Cerebellar cortex (tissue), 1 donor: ENCODE measurements around the gene NTSR2.
"Not testable (repeated sequence)": the region's sequence is repeated elsewhere in the genome, so short reads cannot be mapped to it uniquely, and the experiment has no call there.

Source experiments
- DNase-seq: peaks from one replicate; pipeline ENCODE4 v3.0.0-alpha.2; 2015; ENCODE audit warnings: low spot score

Gene NTSR2

DNA sequence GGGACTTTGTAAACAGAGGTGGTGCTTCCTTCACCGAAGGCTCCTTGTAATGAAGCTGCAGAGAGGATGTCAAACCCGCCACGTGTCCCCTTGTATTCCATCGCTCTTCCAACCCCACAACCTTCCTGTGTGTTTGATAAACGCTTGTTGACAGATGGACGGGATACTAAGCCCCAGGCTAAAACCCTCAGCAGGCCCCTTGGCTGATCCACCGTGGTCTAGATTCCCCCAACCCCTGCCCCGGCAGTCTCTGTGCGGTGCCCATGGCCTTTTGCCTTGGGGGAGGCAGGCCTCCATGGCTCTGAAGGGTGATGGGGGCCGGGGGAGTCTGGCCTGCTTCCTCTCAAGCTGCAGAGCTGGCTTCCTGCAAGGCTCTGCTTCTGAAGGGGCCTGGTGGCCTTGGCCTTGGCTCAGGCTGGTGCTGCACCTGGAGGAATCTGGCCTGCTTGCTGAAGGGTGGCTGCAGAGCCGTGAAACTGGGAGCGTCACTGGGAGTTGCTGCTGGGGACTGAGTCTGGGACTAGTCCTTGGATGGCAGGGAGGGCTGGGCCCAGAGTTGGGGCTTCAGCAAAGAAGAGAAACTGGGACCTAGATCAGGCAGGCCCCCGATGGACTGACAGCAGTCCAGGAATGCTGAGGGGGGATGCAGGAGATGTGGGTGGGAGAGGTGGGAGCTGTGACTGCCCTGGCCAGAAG, 9.6 kb upstream of the NTSR2 start:
- DNase-seq = peak; percentile 77

DNA sequence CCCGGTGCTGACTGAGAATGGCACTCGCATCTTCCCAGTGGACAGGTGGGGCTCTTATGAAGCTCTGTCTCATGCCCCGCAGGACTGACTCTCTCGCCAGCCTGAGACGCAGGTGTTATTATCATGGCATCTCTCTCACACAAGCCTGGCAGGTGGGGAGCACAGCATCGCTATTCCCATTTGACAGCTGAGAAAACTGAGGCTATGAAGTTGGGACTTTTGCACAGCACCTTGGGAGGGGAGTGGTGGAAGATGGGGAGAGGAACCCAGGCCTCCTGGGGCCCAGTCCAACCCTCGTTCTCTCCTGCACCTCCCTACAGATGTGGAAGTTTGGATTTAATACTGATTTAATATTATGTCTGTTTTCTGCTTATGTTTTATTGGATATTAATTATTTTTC, 9.0 kb upstream of the NTSR2 start:
- DNase-seq = no peak

DNA sequence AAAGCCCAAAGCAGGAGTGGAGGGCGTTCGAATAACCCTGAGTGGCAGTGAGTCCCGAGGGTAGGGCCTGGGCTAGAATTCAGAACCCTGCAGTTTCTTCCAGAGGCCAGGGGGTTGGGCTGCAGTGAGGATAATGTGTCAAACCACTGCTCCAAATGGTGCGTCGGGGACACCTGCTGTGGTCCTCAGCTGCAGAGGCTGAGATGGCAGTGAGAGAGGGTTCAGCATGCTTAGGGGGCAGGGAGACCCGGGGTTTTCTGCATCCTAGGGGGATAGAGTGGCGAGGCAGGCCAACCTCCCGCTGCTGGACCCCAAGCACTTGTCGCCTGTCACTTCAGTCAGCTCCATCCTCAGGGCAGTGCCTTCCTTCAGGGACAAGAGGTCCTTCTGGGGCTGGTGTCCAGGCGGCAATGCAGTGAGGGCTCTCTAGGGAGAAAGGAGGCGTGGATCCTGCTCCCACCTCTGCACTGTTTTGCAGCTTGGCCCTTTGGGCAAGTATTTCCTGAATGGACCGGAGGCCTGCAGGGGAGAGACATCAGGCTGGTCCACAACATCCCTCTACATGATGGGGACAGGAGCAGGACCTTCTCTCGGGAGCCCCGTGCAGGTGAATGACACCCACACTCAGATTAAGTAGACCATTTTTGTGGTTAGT, 8.4 kb upstream of the NTSR2 start:
- no peak for DNase-seq

DNA sequence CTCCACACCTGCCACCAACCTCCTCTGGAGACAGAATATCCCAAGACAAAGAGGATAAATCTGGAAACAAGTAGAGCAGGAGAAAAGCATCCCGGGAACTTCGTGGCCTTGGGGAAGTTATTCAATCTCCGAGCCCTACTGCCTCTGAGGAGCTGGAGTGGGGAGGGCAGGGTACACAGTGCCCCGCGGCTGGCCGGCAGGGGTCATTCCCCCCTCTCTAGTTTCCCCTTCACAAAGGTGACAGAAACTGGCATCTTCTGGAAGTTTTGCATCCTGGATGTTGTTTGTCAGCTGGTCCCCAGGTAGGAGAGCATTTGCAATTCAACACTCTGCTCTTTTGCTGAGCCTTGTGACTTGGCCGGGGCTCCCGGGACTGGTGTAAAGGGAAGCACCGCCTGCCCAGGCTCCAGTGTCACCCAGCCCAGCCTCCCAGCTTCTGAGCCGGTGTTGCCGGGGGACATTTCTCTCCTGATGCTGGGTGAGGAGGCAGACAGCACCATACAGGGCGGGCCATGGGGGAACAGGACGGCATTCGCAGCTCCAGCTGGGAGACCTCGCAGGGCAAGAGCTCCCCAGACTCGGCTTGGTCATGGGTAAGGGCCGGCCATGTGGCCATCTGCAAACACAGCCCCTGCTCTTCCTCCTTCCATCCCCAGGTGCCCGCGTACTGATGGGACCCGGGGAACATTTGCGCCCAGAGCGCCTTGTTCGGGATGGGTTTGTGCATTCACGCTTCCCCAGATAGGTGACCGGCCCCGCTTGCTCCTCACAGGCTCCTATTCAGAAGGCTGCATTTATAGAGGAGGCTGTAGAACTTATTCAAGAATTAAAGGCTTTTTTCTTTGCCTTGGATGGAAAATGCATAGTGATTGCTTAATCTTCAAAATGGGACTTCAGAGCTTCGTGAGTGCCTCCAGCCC, 7.4 kb upstream of the NTSR2 start:
- peak; percentile 62 for DNase-seq

DNA sequence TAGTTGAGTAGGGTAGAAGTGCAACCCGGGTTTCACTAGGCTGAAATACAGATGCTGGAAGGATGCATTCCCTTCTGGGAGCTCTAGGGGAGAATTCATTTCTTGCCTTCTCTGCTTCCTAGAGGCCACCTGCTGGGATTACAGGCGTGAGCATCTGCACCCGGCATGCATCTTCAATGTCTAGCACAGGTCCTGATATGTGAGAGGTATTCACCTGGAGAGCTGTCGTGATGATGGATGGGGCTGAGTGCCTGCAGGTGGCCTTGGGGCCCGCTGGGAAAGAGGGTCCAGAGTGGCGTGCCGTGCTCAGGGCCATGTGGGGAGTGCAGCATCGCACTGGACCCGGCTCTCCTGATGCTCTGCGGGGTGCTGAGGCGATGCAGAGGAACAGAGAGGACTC, 6.6 kb upstream of the NTSR2 start:
- DNase-seq = no peak

DNA sequence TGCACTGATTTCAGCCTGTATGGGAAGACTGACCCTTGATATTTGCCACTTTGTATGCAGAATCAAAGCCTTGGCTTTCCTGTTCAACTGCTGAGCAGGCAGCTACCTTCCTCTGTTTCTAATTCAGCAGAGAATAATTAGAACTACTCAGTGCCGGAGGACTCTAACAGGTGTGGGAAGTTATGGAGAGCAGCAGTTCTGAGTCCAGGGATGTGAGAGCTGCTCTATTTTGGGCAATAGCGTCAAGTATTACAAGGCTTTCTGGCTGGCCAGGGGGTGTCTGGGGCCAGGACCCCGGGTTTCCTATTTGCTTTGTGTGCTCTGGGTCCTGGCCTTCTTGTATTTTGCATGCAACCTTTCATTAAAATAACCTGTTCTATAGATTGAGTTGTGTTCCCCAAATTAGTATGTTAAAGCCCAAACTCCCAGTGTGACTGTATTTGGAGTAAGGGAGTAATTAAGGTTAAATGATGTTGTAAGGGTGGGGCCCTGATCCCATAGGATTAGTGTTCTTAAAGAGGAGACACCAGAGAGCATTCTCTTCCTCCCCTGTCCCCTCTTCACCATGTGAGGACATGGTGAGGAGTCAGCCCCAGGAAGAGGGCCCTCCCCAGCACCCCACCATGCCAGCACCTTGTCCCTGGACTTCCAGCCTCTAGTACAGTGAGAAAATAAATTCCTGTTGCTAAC, 5.6 kb upstream of the NTSR2 start:
- DNase-seq = no peak

DNA sequence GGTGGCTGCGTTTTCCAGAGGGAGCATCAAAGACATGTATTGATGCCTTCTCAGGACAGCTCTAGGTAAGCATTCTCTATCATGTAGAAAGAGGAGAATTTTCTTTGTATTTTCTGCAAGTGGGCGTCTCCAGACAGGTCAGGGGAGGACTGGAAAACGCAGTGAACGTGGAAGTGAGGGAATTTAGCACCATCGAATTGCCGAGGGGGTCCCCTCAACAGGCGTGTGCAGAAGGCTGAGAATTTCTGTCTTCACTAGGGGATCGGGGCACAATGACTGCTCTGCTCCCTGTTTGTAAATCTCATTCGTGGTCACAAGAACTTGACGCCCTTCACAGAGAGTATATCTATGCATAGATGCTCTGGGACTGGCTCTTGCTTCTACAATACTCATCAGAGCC, 5.0 kb upstream of the NTSR2 start:
- no peak for DNase-seq

DNA sequence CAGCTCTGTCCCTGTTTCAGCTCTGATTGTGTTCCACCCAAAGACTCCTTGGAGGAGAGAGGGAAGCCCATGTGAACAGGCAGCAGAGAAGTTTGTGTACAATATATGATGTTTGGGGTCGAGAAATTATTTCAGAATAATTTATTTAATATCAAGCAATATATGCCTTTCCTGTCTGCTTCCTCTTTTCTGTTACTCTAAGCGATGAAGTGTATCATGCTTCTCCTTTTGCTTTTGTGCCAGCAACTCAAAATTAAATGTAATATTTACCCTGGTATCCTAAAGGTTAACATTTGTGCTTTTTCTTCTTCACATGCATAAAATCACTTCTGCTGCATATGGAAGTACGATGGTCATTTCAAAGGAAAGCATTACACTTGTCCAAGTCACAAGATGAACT, 2.4 kb upstream of the NTSR2 start:
- no peak for DNase-seq

DNA sequence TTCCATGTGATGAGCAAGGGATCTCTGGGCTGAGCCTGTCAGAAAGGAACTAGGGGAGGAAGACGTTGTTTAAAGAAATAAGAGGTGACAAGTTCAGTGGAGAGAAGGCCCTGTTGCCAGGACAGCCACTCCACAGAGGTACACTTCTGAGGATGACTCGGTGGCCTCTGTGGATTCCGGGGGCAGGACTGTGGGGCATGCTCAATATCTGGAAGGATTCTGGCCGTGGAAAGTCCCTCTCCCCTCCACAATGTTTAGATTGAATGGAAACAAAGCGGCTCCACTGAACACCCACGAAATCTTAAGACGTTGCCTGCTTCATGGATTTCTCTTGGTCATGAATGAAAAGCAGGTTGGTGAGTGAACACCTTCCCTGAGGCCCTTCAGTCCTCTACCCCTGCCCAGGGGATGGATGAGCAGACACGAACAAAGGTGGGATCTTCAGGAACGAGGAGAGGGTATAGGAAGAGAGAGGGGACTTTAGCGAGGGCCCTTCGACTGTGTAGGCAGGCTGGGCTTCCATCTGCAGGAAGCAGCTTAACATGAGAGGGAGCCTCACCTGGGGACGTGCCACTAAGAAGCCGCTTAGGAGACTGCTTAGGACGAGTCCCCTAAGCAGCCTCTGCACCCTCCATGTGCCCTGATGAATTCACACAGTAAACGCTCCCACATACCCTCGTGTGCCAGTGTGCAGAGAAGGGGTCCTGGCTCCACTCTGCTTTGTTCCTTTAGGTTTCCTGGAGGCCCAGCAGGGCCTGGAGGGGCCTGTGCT, 1.9 kb downstream of the NTSR2 start:
- DNase-seq = no peak

DNA sequence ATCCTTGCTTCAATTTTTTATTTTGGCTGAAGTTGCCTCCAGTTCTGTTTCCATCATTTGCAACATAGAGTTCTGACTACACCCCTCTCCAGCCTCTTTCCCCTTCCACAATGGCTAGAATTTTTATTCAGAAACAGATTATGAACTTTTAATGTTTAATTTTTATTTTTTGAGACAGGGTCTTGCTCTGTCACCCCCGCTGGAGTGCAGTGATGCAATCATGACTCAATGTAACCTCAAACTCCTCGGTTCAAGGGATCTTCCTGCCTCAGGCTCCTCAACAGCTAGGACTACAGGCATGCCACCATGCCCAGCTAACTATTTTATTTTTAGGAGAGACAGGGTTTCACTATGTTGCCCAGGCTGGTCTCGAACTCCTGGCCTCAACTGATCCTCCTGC, 2.8 kb downstream of the NTSR2 start:
- no peak for DNase-seq

DNA sequence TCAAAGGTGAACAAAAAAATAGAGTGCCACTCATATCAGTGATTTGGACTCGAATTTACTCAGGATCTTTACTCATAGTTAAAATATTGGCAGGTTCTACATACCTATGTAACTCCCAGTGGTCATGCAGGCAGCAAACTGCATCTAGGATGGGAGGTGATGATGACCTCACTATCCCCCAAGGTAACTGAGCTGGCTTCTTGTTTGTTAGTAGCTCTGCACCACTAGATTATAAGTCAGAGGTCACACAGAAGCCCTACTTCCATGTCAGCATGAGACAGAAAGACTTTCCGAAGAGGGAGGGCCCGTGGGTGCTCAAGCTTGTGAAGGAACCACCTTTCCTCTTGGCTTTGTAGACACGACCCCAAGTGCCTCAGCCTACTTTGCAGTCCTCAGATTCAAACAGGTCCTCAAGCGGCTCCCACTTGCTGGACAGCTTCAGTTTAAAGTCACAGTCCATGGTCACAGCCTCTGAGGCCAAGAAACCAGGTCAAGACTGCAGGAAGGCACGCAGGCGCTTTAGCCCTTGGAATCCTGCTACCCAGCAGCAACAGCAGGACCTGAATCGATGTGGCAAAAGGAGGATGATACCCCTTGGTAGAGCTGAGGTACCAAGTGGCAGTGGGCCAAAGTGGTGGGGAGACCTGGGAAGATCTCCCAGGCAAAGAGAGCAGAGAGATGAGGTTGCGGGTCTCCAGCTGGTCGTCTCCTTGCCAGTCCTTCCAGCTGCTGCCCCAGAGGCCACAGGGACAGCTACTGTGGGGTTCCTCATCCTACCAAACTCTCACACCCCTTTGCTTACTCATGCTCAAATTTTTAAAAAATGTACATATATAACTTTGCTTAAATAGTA, 4.3 kb downstream of the NTSR2 start:
- no peak for DNase-seq

DNA sequence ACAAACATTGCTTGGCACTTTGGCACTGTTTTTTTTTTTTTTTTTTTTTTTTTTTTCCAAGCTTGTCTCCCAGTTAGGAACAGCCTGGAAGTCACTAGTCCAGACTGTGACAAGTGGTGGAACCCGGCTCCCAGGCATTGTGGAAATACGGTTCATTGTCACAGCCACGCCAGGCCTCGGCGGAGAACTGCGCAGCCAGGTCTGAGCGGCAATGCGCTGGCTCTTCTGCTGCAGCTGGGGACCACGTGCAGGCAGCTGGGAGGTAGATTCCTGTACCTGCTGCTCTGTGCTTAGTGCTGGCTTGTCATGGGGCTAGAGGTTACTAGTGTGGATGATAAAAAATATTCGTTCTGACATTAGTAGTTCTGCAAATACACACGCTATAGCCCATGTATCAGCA, 5.0 kb downstream of the NTSR2 start:
- DNase-seq = no peak

DNA sequence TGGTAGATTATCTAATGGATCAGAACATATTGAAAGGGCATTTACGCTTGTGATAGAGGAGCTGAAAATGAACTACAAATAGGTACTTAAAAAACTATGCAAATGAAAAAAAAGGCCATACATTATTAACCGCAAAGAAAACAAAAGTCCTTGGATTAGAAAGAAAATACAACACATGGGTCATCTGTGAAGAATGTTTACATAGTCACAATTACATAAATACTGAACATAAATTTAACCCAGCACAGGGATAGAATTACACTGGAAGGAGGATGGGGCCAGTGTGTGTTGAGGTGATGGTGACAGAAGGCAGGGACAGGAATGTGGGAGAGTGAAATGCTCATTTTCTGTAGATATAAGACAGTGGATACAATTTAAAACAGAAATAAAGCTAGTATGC, 6.6 kb downstream of the NTSR2 start:
- DNase-seq = no peak

DNA sequence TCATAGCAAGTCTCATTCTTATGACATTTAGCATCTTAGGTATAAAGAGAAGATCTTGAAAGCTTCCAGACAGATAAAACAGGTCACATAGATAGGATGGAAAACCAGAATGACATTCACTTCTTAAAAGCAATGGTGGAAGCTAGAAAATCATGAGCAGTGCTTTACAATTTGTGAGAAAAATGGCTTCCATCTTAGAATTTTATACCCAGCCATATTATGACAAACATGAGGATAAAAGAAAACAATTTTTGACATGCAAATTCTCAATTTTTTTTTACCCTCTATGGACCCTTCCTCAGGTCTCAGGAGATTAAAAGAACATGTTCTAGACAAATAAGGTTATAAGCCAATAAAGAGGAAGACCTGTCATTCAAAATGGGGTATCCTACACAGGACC, 7.1 kb downstream of the NTSR2 start:
- DNase-seq = no peak

DNA sequence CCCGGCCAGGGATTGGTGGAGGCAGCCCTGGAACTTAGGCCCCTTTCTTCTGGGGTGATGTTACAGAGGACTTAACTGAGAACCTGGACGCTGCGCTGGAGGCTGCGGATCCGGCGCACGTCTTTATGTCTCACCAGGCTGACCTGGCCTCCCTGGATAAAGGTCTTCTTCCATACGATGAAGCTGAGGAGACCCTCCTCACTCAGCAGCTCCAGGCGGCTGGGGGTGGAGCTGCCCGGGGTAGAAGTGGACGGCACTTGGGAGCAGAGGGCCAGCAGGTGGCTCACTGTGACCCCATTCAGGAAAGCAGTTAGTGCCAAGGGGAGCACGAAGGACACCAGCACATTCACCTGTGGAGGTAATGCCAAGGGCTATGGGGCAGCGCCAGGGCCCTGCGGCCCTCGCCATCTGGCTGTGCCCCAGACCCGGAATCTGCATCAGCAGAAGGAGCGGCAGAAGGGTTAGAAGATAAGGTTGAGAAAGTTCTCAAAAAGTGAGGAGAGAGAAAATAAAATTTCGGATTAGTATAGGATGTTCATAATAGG, 8.0 kb downstream of the NTSR2 start:
- DNase-seq = no peak

DNA sequence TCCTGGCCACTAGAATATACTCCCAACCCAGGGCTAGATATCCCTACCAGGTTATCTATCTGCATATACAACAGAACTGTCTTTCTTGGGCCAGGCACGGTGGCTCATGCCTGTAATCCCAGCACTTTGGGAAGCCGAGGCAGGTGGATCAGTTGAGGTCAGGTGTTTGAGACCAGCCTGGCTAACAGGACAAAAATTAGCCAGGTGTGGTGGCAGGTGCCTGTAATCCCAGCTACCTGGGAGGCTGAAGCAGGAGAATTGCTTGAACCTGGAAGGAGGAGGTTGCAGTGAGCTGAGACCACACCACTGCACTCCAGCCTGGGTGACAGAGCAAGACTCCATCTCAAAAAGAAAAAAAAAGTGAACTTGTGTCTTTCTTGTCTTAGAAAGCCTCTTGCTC, 9.6 kb downstream of the NTSR2 start:
- not testable (repeated sequence) for DNase-seq

DNA sequence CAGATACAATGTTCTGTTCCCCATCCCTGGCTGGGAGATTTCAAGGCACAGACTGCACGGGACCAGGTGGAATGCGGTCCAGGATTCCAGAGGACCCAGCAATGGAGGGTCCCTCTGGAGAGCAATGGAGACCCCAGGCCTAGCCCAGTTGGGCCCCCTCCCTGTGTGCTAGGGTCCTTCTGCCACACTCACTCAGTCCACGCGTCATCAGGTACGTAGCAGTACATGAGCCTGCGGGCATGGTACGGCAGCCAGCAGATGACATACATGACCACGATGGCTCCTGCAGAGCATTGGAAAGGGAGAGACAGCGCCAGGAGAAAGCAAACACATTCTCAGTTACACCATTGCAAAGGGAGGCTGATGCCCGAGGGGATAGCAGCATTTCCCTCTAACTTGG, 10.1 kb downstream of the NTSR2 start:
- DNase-seq = no peak

DNA sequence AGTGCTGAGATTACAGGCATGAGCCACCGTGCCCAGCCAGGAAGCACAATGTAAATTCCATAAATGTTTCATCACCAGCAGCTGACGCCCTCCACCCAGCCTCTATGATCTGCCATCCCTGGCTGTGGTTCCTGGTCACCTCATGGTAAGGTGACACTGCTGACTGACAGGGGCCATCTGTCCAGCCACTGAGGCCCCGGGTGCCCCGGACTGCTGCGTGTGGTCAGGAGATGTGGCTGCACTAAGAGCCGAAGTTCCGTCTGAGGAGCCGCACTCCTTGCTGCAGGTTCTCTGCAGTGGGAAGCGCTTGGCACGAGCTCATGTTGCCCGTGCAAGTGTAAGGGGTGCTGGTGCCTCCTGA, 10.9 kb downstream of the NTSR2 start:
- no peak for DNase-seq

DNA sequence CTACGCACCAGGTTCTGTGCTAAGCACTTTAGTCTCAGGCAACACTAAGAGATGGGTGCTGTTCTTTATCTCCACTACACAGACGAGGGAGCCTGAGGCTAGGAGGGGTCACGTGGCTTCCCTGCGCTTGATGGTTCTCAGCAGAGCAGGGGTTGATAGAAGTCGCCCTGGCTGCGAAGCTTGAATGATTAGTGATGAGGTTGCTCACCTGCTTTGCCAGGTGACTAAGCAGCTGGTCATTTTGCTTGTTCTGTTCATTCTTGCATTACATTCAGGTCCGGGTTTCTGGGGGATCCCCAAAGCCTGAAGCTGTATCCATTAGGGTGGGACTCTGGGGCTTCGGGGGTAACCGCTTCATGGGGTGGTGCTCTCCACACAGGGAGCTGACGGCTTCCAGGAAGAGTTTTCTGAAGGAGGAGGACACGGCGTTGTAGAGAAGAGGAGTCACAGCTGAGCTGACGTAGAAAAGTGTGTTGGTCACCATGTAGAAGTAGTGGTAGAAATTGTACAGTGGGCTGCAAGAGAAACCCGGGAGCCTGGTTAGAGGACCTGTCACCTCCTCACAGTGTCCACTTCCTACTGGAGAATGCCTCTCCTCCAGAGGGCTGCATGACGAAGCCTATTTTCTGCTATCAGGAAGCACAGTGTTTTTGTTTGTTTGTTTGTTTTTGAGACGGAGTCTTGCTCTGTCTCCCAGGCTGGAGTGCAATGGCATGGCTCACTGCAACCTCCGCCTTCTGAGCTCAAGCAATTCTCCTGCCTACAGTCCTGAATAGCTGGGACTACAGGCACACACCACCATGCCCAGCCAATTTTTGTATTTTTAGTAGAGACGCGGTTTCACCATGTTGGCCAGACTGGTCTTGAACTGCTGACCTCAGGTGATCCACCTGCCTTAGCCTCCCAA, 11.5 kb downstream of the NTSR2 start:
- no peak for DNase-seq
